Measurements from ENCODE around the gene HTATIP2.

DNA sequence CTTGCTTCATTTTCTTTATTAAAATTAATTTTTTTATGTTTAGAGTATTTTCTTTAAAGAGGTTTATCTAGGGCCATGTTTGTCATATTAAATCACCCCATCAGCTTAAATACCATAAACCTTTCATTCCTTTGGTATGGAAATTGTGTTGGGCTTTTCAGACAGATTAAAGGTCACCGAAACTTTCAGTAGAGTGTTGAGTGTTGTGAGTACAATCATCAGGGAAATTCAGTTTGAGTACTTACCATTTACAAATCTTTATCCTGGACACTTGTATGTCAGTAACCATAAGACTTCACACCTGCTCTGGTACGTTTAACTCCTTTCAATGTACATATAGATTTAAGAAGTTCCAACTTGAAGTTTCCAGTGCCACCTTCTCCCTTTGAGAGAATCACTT lies 36.0 kb downstream of the HTATIP2 start:
- TF ChIP-seq POLR2A (IDR thresholded peaks at IDR 0.05) = no peak
- no peak for TF ChIP-seq CTCF (IDR thresholded peaks at IDR 0.05)

Data from uterus (tissue), 2 donors.